Glomerular visceral epithelial cell (primary cell): ENCODE data around the gene DNAH10.

Experiments used
- DNase-seq: peaks from one replicate; pipeline ENCODE4 v3.0.0-alpha.2; 2016; ENCODE audit errors: extremely low spot score

DNAH10 gene

GRCh38 chr12:123966596-123966995 is 204.5 kb downstream of the DNAH10 start:
- DNase-seq = peak; percentile 62

DNA sequence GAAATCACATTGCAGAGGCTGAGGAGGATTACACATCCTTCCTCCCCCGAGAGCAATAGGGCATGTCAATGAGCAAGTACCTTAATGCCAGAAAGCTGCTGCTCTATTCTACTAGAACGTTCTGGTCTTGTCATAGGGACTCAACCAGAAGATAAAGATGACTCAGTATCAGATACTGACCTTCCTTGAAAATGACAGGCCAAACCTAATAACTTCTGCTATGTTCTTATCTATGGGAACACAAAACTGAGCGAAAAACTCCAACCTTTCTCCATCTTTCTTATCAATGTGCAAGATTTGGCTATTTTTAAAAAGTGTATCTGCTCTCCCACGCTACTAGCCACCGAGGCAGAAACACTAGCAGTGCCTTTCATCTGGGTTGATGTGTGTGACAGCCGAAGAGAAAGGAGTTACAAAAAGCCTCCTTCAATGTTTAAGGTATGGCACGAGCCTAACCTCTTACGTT is 205.1 kb downstream of the DNAH10 start:
- DNase-seq = peak; percentile 22

DNA sequence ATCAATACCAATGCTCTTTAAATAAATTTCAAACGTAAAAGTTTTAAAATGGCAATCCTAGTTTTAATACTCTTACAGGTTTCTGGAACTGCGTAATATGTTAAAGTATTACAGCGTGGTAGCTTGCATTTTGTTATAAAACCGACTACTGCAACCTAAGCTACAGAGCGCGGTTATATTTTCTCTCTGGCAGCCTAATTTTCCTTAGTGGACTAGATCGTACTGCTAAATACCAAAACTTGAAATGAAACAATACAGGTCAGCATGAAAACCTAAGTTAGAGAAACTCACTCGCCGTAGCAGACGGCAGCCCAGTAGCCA is 209.3 kb downstream of the DNAH10 start:
- DNase-seq = no peak

GRCh38 chr12:123971770-123972456 is 209.8 kb downstream of the DNAH10 start:
- peak; percentile 42 for DNase-seq

DNA sequence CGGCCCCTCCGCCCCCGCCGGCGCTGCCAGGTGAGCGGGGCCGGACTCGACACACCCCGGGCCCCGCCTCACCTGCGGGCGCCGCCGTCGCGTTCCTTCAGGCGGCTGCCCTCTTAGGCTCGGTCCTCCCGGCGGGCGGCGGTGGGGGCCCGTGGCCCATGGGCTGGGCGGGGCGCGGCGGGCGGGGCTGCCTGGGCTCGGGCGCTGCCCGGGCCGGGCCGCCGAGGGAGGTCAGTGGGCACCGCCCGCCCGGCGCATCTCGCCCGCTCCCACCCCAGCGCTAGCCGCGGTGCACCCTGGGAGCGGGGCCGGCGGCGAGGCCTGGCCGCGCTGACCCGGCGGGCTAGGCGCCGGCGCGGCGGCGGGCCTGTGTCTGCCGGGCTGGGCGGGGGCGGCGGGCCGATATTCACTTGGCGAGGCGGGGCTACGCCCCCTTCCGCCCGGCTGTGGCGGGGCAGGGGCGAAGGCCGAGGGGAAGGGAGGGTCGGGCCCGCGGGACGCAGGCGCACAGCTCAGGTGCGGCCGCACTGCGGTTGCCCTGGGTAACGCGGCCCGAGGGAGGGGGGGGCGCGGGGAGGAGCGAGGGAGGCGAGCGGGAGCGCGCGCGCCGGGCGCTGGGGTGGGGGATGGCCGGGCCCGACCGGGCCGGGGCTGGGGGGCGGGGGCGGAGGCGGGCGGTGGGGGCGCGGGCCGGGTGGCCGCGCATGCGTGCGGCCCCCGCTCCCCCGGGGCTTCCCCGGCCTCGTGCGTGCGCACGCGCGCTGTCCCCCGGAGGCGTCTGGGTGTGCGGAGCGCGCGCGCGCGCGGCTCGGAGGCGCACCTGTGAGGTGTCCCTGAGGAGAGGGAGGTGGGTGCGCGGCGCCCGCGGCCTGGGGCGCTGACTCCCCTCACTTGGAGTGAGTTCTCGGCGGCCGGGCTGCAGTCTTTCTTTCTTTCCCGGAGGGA is 210.6 kb downstream of the DNAH10 start, which contains the start of the genes CCDC92 and ZNF664:
Gene CCDC92 (minus strand): TSS at position 375 of the 945 bp plus-strand sequence. CDS start 28,526 bp downstream, outside the sequence.
Gene ZNF664 (plus strand): TSS at position 759 of the 945 bp plus-strand sequence. CDS start 38,930 bp downstream, outside the sequence.
- peak; percentile 94 for DNase-seq

GRCh38 chr12:123973552-123974341 is 211.6 kb downstream of the DNAH10 start:
- peak; percentile 30 for DNase-seq

DNA sequence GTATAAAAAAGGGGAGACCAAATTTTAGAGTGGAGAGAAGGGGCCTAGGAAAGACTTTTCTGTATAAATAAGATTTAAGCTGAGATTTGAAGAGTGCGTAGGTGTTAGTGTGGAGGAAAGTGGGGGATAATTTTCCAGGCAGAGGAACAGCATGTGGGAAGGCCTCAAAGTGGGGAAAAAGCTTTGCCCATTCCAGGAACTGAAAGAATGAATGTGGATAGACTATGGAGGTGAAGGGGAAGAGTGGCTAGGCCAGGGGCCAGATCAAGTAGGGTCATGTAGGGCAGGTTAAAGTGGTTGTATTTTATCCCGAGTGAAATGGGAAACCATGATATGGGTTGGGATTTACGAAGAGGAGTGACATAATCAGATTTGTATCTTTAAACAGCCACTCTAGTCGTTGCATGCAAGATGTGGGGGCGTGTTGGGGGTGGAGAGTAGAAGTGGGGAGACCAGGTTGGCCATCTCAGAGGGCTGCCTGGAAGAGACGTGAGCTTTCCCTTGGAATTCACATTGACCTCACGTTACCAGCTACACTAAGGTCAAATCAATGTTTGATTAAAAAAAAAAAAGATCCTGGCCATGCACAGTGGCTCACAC is 214.2 kb downstream of the DNAH10 start:
- no peak for DNase-seq

DNA sequence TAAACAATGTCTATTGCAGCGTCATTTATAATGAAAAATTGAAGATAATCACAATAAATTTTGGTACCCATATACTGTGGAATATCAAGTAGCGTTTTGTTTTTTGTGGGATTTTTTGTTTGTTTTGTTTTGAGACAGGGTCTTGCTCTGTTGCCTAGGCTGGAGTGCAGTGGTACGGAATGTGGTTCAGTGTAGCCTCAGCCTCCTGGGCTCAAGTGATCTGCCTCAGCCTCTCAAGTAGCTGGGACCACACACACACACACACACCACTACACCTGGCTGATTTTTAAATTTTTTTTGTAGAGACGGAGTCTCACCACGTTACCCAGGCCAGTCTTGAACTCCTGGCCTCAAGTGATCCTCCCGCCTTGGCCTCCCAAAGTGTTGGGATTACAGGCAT is 217.5 kb downstream of the DNAH10 start:
- DNase-seq = no peak

DNA sequence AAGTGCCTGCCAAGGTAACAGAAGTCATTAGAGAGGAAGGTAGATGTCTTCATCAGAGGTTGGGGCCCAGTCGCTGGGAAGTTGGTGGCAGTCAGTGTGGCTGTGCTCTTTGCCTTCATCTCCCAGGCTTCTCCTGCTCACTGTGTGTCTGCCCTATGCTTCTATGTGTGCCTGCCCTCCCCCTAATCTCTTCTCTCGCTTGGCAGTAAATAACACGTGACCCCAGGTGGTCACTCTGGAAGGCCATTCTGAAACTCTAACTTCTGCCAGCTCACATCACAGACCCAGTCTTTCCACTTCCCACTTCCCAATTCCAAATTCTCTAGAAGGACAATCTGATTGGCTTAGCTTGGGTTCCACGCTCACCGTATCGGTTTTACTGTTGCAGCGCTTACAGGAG is 220.2 kb downstream of the DNAH10 start:
- no peak for DNase-seq

DNA sequence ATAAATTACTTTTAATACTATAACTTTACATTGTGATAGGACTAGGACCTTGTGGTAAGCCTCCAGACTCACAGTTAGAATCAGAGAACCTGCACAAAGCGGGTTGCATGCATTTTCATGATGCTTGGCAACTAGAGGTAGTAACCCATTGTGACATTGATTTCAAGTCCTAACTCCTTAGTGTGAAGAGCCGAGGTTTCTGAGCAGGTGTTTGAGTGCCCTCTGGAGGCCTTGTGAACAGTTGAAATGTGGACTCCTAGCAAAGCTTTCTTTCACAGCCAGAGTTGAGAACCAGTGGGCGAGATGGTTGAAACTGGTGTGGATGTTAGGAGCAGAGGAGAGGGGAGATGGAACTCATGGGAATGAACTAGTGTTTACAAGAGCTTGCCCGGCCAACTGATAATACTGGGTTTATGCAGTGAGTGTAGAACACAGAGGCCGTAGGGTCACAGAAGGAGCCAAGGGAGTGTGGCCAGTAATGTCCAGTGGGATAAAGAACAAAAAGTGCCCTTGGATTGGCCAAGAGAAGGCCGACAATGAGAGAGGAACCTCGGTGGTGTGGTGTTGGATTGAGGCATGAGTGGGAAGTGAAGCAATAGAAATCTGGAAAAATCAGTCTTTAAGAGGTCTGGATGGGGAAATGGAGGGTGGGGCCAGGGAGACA is 221.9 kb downstream of the DNAH10 start:
- DNase-seq = peak; percentile 57

DNA sequence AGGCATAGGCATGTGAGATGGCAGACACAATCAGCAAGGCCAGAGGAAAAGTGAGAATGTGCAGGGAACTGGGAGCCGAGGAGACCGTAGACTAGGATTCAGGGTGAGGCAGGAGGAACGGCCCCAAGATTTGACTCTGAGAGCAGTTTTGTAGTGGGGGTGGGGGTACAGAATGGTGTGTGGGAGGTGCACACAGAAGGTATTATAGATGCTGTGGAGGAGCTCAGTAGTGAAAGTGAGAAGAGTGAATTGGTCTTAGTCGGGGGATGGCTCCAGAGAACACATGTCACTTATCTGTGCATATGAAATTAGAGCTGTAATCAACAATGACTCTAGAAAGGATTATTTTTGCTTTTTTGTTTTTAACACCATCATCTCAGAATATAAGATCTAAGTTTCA is 222.8 kb downstream of the DNAH10 start:
- DNase-seq = no peak
